HepG2 (cell line): Measurements from ENCODE around the gene MRPL20. TPM values are rescaled to one million over a fixed set of nuclear protein-coding genes. Genes with fewer than 3 reads are reported as not detected.
"Not testable (repeated sequence)": the region's sequence is repeated elsewhere in the genome, so short reads cannot be mapped to it uniquely, and the experiment has no call there.

Source experiments
- ATAC-seq: fragments of 200-7000 bp; cut with Tn5 transposase; 3 replicates; pipeline ENCODE4 v1.9.1; 2020; ENCODE audit warnings: mild to moderate bottlenecking, moderate library complexity
- BruUV-seq: library from RNA; stranded (reverse); fragments of 400-500 nt; replicated peaks from 2 replicates; lab custom pipeline; 2021; lab: Mats Ljungman, UMichigan
- CTCF ChIA-PET: fragments of 300-600 bp; formaldehyde crosslinking; extraction: SDS; loops from one replicate; lab custom pipeline; 2021; ENCODE audit warnings: low total read pairs, inconsistent platforms, low intra/inter-chr PET ratio; lab: Yijun Ruan, JAX
- POLR2A ChIA-PET: fragments of 350-600 bp; sonication (Branson Sonifier 250); formaldehyde crosslinking; loops from one replicate; lab custom pipeline; 2020; ENCODE audit warnings: antibody characterized with exemption, inconsistent platforms; lab: Yijun Ruan, JAX
- DNase-seq: peaks from one replicate; pipeline ENCODE4 v3.0.0-alpha.2; 2015; ENCODE audit warnings: low spot score
- FAIRE-seq: peaks from 3 replicates; lab custom pipeline; 2011; peaks lifted over from hg19 to GRCh38; lab: Jason Lieb, UNC
- H2AFZ ChIP-seq: one replicate; pipeline ENCODE4 v1.6.1; 2011; ENCODE audit warnings: low read length, inconsistent platforms
- H3K27ac ChIP-seq: fragments of 300-600 bp; 3 replicates; pipeline ENCODE4 v1.8.0; 2011; ENCODE audit warnings: mixed run types, mild to moderate bottlenecking, mixed read lengths, low read length, inconsistent platforms; ENCODE audit not compliant: insufficient read depth; ENCODE audit errors: extremely low read length
- H3K27me3 ChIP-seq, 2 experiments: fragments of 200-600 bp in 1 of 2; 2 replicates in 1 of 2; 3 replicates in 1 of 2; pipeline versions ENCODE4 v1.6.0 to v1.8.0; 2011; ENCODE audit warnings: low read length in 2 of 2, mild to moderate bottlenecking in 2 of 2, moderate library complexity in 2 of 2, inconsistent platforms in 1 of 2; ENCODE audit not compliant: insufficient read depth in 2 of 2, control insufficient read depth in 1 of 2
- H3K36me3 ChIP-seq, 2 experiments: fragments of 200-600 bp in 1 of 2; replicated peaks in 1 of 2; 2 replicates in 1 of 2; 3 replicates in 1 of 2; pipeline versions ENCODE4 v1.5.1 to v1.8.0; 2011; ENCODE audit warnings: low read length in 2 of 2, inconsistent platforms in 1 of 2; ENCODE audit not compliant: insufficient read depth in 2 of 2, control insufficient read depth in 1 of 2
- H3K4me1 ChIP-seq: 2 replicates; pipeline ENCODE4 v1.5.1; 2012; ENCODE audit warnings: low read length, inconsistent platforms; ENCODE audit not compliant: insufficient read depth
- H3K4me2 ChIP-seq: 2 replicates; pipeline ENCODE4 v1.6.0; 2011; ENCODE audit warnings: low read depth, low read length, inconsistent platforms
- H3K4me3 ChIP-seq, 3 experiments: fragments of 200-600 bp in 1 of 3; sonication (generic), shearing (Covaris generic) in 1 of 3; replicated peaks in 1 of 3; 2 replicates each; pipeline ENCODE4 v1.5.1; 2011 to 2016; ENCODE audit warnings: low read length in 3 of 3, inconsistent platforms in 2 of 3, low read depth in 2 of 3, mild to moderate bottlenecking in 2 of 3, control low read depth in 1 of 3, mixed read lengths in 1 of 3; ENCODE audit not compliant: insufficient read depth in 1 of 3
- H3K79me2 ChIP-seq: one replicate; pipeline ENCODE4 v1.6.1; 2011; ENCODE audit warnings: low read length, inconsistent platforms; ENCODE audit not compliant: insufficient read depth
- H3K9ac ChIP-seq: 2 replicates; pipeline ENCODE4 v1.6.0; 2011; ENCODE audit warnings: mild to moderate bottlenecking, low read depth, low read length, inconsistent platforms; ENCODE audit not compliant: insufficient read depth
- H3K9me3 ChIP-seq: 2 replicates; pipeline ENCODE4 v1.5.1; 2012; ENCODE audit warnings: mild to moderate bottlenecking, low read length
- H4K20me1 ChIP-seq: 2 replicates; pipeline ENCODE4 v1.6.0; 2011; ENCODE audit warnings: inconsistent platforms, mild to moderate bottlenecking, low read length, moderate library complexity; ENCODE audit not compliant: insufficient read depth
- ZBTB38 ChIP-seq: sonication (generic); formaldehyde crosslinking; IDR thresholded peaks from 2 replicates; pipeline ENCODE4 v1.5.1; 2020; ENCODE audit warnings: mild to moderate bottlenecking, missing genetic modification reagents
- ZNF780A ChIP-seq: sonication (generic); formaldehyde crosslinking; IDR thresholded peaks from 2 replicates; pipeline ENCODE4 v1.8.0; 2022; ENCODE audit warnings: mild to moderate bottlenecking, missing genetic modification reagents, moderate library complexity
- WGBS: methylation state at CpG from one replicate; pipeline ENCODE4 v1.1.6; 2017; ENCODE audit warnings: low lambda C conversion rate; 5-methylcytosine and 5-hydroxymethylcytosine counted together
- in situ Hi-C: cut with HindIII; loops from 2 replicates; pipeline ENCODE4 v1.10.0; 2017; ENCODE audit warnings: low pct_unique_long_range_greater_than_20kb; ENCODE audit not compliant: extremely low pct_ligation_motif_present
- intact Hi-C: fragments of 100-400 bp; cut with micrococcal nuclease; formaldehyde crosslinking; loops from one replicate; pipeline ENCODE4 v1.10.0; 2022; ENCODE audit not compliant: unreplicated experiment
- polyA plus RNA-seq, 8 experiments: library from polyadenylated mRNA; depleted of rRNA in 3 of 8; stranded (reverse) in 7 of 8; unstranded in 1 of 8; fragments of >200 nt; fragmentation: Illumina TruSeq in 4 of 8; extraction: Trizol in 4 of 8; gene quantifications; 2 replicates each; pipeline versions ENCODE4 v1.2.1 to v1.2.3, GENCODE V29; 2011 to 2016; ENCODE audit warnings: low read depth in 4 of 8, missing spikeins in 1 of 8, mixed read lengths in 1 of 8; ENCODE audit not compliant: insufficient read depth in 1 of 8
- total RNA-seq, 5 experiments: library from RNA; depleted of rRNA; stranded (reverse); fragments of >200 nt; fragmentation: Illumina TruSeq; extraction: Trizol; gene quantifications; 2 replicates each; pipeline ENCODE4 v1.2.3, GENCODE V29; 2016; ENCODE audit warnings: low read depth in 1 of 5

Gene MRPL20
- total and polyA plus RNA-seq, 2 of the 13 experiments (the other 11 are each of a cell fraction or from before 2014, with no cell fraction given): 59.2 to 127 TPM

- H3K9me3 ChIP-seq: no peaks in the 10 kb centered on the region
- in situ Hi-C loops: no loop called here
- H3K4me2 ChIP-seq: no peak overlapping the region
- H3K27me3 ChIP-seq: no peaks in the 10 kb centered on the region
- peaks cover 9% of the 10 kb centered on the region for H3K79me2 ChIP-seq
- WGBS: 91% methylated on average over 13 of the region's 13 CpGs
- peaks cover 38% of the 10 kb centered on the region for H3K4me1 ChIP-seq
- CTCF ChIA-PET: no interaction called here
- H2AFZ ChIP-seq: no peak overlapping the region
- BruUV-seq: no TSS peak
- DNase-seq (no peak), ATAC-seq (no peak), FAIRE-seq (no peak)
- H4K20me1 ChIP-seq: no peaks in the 10 kb centered on the region
- TF ChIP-seq ZNF780A (CRISPR knock-in tag) (no peak), ZBTB38 (CRISPR knock-in tag) (0 out of 2 replicates have a peak, but pooled peaks have one; percentile 26)
- H3K9ac ChIP-seq: no peak overlapping the region
- no peak overlapping the region for H3K4me3 ChIP-seq
- H3K36me3 ChIP-seq: no peaks in the 10 kb centered on the region
- POLR2A ChIA-PET: interaction anchor here (1.1 to 1.8 kb wide), 5 partner anchors 8 to 40 kb away, joined by 4 to 8 read pairs (median 4); no protein-coding TSS in a partner anchor
- intact Hi-C loops: no loop called here
- no peak overlapping the region for H3K27ac ChIP-seq
These were observed 8.7 kb upstream of the MRPL20 start for GRCh38 chr1:1415751-1416150.

- in situ Hi-C loops, CTCF ChIA-PET: not testable (repeated sequence)
These were observed 5.3 kb upstream of the MRPL20 start for GRCh38 chr1:1412311-1412902.

More at GRCh38 chr1:1412311-1412902, 5.3 kb upstream of the MRPL20 start:
- H3K4me3 ChIP-seq, H3K9ac ChIP-seq, FAIRE-seq, DNase-seq, BruUV-seq, H3K27ac ChIP-seq, H3K4me2 ChIP-seq, H3K9me3 ChIP-seq, ATAC-seq, intact Hi-C loops, H3K36me3 ChIP-seq, H2AFZ ChIP-seq, H3K27me3 ChIP-seq: not testable (repeated sequence)
- peaks cover 18% of the 10 kb centered on the region for H3K79me2 ChIP-seq
- H3K4me1 ChIP-seq: peaks cover 32% of the 10 kb centered on the region
- peaks cover 18% of the 10 kb centered on the region; the same call in 1 of the 2 replicates for H4K20me1 ChIP-seq
- WGBS: 84% methylated on average over 11 of the region's 11 CpGs
- POLR2A ChIA-PET: interaction anchor here (1.5 to 2.3 kb wide), 2 partner anchors 14 to 21 kb away, joined by 3 to 6 read pairs; partner anchors contain the start of gene CCNL2
